HepG2 (cell line): Measurements from ENCODE around the gene SFXN2. TPM values are rescaled to one million over a fixed set of nuclear protein-coding genes. Genes with fewer than 3 reads are reported as not detected.

ENCODE experiments used
- ASH2L ChIP-seq: fragments of 300-600, 200-600 bp; sonication (generic); IDR thresholded peaks from 2 replicates; pipeline ENCODE4 v1.7.0; 2017; ENCODE audit warnings: low read depth, mild to moderate bottlenecking, moderate library complexity, mixed read lengths, low read length; ENCODE audit not compliant: insufficient read length
- CEBPG ChIP-seq: IDR thresholded peaks from 2 replicates; pipeline ENCODE4 v1.6.1; 2016
- FOXJ3 ChIP-seq: sonication (generic); formaldehyde crosslinking; IDR thresholded peaks from 2 replicates; pipeline ENCODE4 v1.4.0; 2020; ENCODE audit warnings: missing genetic modification reagents, mild to moderate bottlenecking, borderline replicate concordance
- FOXK1 ChIP-seq: sonication (generic); formaldehyde crosslinking; IDR thresholded peaks from 2 replicates; pipeline ENCODE4 v1.4.0; 2020; ENCODE audit warnings: low read depth, missing genetic modification reagents, borderline replicate concordance
- FOXO1 ChIP-seq: sonication (generic); formaldehyde crosslinking; IDR thresholded peaks from 2 replicates; pipeline ENCODE4 v1.4.0; 2020; ENCODE audit warnings: missing genetic modification reagents
- IRX3 ChIP-seq: sonication (generic); formaldehyde crosslinking; IDR thresholded peaks from 2 replicates; pipeline ENCODE4 v1.8.1; 2023; ENCODE audit warnings: mild to moderate bottlenecking, low read depth, missing genetic modification reagents, borderline replicate concordance
- KDM5A ChIP-seq: fragments of 200-600 bp; sonication (generic); IDR thresholded peaks from 2 replicates; pipeline ENCODE4 v1.7.0; 2018; ENCODE audit warnings: antibody characterized with exemption, mild to moderate bottlenecking, low read length, borderline replicate concordance
- NKX3-1 ChIP-seq: sonication (generic); formaldehyde crosslinking; IDR thresholded peaks from 2 replicates; pipeline ENCODE4 v1.5.0; 2020; ENCODE audit warnings: missing genetic modification reagents
- PRPF4 ChIP-seq: fragments of 200-400 bp; formaldehyde crosslinking; IDR thresholded peaks from 2 replicates; pipeline ENCODE4 v1.6.1; 2016; ENCODE audit warnings: low read length, low read depth; ENCODE audit not compliant: poor library complexity, severe bottlenecking
- PTBP1 ChIP-seq: fragments of 200-400 bp; formaldehyde crosslinking; IDR thresholded peaks from 2 replicates; pipeline ENCODE4 v1.6.1; 2018; ENCODE audit warnings: low read length, low read depth; ENCODE audit not compliant: poor library complexity, severe bottlenecking
- SALL2 ChIP-seq: sonication (generic); formaldehyde crosslinking; IDR thresholded peaks from 2 replicates; pipeline ENCODE4 v1.8.1; 2023; ENCODE audit warnings: mild to moderate bottlenecking, missing genetic modification reagents, inconsistent platforms
- SMARCC2 ChIP-seq: fragments of 450-650 bp; IDR thresholded peaks from 2 replicates; pipeline ENCODE4 v1.6.1; 2017; ENCODE audit warnings: antibody characterized with exemption, mild to moderate bottlenecking
- TBP ChIP-seq: sonication (generic); formaldehyde crosslinking; IDR thresholded peaks from 2 replicates; pipeline ENCODE4 v1.5.0; 2020; ENCODE audit warnings: missing genetic modification reagents
- TGIF2 ChIP-seq: IDR thresholded peaks from 2 replicates; pipeline ENCODE4 v1.6.1; 2016; ENCODE audit warnings: control low read depth, missing compliant biosample characterization
- ZFP82 ChIP-seq: sonication (generic); formaldehyde crosslinking; IDR thresholded peaks from 2 replicates; pipeline ENCODE4 v1.5.1; 2020; ENCODE audit warnings: mild to moderate bottlenecking, missing genetic modification reagents, borderline replicate concordance
- ZNF33A ChIP-seq: sonication (generic); formaldehyde crosslinking; IDR thresholded peaks from 2 replicates; pipeline ENCODE4 v1.5.1; 2020; ENCODE audit warnings: missing genetic modification reagents, mild to moderate bottlenecking, moderate library complexity, borderline replicate concordance
- ZNF562 ChIP-seq: sonication (generic); formaldehyde crosslinking; IDR thresholded peaks from 2 replicates; pipeline ENCODE4 v1.8.0; 2022; ENCODE audit warnings: missing genetic modification reagents, borderline replicate concordance
- polyA plus RNA-seq, 8 experiments: library from polyadenylated mRNA; depleted of rRNA in 3 of 8; stranded (reverse) in 7 of 8; unstranded in 1 of 8; fragments of >200 nt; fragmentation: Illumina TruSeq in 4 of 8; extraction: Trizol in 4 of 8; gene quantifications; 2 replicates each; pipeline versions ENCODE4 v1.2.1 to v1.2.3, GENCODE V29; 2011 to 2016; ENCODE audit warnings: low read depth in 4 of 8, missing spikeins in 1 of 8, mixed read lengths in 1 of 8; ENCODE audit not compliant: insufficient read depth in 1 of 8
- total RNA-seq, 5 experiments: library from RNA; depleted of rRNA; stranded (reverse); fragments of >200 nt; fragmentation: Illumina TruSeq; extraction: Trizol; gene quantifications; 2 replicates each; pipeline ENCODE4 v1.2.3, GENCODE V29; 2016; ENCODE audit warnings: low read depth in 1 of 5
- TF ChIP-seq, protein P1 (sequence below): sonication (generic); formaldehyde crosslinking; IDR thresholded peaks from 2 replicates; pipeline ENCODE4 v1.8.0; 2023; ENCODE audit warnings: mild to moderate bottlenecking, missing genetic modification reagents
- TF ChIP-seq, protein P2 (sequence below): sonication (generic); formaldehyde crosslinking; IDR thresholded peaks from 2 replicates; pipeline ENCODE4 v1.4.0; 2020; ENCODE audit warnings: mild to moderate bottlenecking, missing genetic modification reagents
- TF ChIP-seq, protein P3 (sequence below): sonication (generic); formaldehyde crosslinking; IDR thresholded peaks from one replicate; pipeline ENCODE4 v1.5.1; 2020; ENCODE audit warnings: mild to moderate bottlenecking, missing genetic modification reagents; ENCODE audit errors: not compliant biosample characterization

The SFXN2 gene
- total and polyA plus RNA-seq, 2 of the 13 experiments (the other 11 are each of a cell fraction or from before 2014, with no cell fraction given): 12.8 to 21.1 TPM

GRCh38 chr10:102714621-102715455 lies at the start of gene SFXN2 (continued):
- TF ChIP-seq PTBP1: peak; percentile 73
- no peak for TF ChIP-seq PRPF4
- TF ChIP-seq KDM5A: no peak
- TF ChIP-seq, protein P1, sequence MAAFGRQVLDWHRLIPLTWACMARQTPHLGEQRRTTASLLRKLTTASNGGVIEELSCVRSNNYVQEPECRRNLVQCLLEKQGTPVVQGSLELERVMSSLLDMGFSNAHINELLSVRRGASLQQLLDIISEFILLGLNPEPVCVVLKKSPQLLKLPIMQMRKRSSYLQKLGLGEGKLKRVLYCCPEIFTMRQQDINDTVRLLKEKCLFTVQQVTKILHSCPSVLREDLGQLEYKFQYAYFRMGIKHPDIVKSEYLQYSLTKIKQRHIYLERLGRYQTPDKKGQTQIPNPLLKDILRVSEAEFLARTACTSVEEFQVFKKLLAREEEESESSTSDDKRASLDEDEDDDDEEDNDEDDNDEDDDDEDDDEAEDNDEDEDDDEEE (CRISPR knock-in tag): peak; percentile 69
- TF ChIP-seq, protein P2, sequence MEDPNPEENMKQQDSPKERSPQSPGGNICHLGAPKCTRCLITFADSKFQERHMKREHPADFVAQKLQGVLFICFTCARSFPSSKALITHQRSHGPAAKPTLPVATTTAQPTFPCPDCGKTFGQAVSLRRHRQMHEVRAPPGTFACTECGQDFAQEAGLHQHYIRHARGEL (CRISPR knock-in tag): peak; percentile 27; the same call in 1 of the 2 replicates
- no peak for TF ChIP-seq TGIF2 (CRISPR knock-in tag)
- TF ChIP-seq TBP (CRISPR knock-in tag): no peak
- TF ChIP-seq FOXJ3 (CRISPR knock-in tag): no peak
- peak; percentile 18 for TF ChIP-seq ASH2L
- no peak for TF ChIP-seq ZFP82
- no peak for TF ChIP-seq CEBPG (CRISPR knock-in tag)
- TF ChIP-seq ZNF33A (CRISPR knock-in tag): no peak
- TF ChIP-seq SMARCC2: no peak
- TF ChIP-seq IRX3: peak; percentile 76; the same call in 1 of the 2 replicates
- no peak; the same call in 1 of the 2 replicates for TF ChIP-seq FOXK1 (CRISPR knock-in tag)
- 0 out of 2 replicates have a peak, but pooled peaks have one; percentile 61 for TF ChIP-seq NKX3-1 (CRISPR knock-in tag)
- TF ChIP-seq ZNF562 (CRISPR knock-in tag): no peak
- TF ChIP-seq, protein P3, sequence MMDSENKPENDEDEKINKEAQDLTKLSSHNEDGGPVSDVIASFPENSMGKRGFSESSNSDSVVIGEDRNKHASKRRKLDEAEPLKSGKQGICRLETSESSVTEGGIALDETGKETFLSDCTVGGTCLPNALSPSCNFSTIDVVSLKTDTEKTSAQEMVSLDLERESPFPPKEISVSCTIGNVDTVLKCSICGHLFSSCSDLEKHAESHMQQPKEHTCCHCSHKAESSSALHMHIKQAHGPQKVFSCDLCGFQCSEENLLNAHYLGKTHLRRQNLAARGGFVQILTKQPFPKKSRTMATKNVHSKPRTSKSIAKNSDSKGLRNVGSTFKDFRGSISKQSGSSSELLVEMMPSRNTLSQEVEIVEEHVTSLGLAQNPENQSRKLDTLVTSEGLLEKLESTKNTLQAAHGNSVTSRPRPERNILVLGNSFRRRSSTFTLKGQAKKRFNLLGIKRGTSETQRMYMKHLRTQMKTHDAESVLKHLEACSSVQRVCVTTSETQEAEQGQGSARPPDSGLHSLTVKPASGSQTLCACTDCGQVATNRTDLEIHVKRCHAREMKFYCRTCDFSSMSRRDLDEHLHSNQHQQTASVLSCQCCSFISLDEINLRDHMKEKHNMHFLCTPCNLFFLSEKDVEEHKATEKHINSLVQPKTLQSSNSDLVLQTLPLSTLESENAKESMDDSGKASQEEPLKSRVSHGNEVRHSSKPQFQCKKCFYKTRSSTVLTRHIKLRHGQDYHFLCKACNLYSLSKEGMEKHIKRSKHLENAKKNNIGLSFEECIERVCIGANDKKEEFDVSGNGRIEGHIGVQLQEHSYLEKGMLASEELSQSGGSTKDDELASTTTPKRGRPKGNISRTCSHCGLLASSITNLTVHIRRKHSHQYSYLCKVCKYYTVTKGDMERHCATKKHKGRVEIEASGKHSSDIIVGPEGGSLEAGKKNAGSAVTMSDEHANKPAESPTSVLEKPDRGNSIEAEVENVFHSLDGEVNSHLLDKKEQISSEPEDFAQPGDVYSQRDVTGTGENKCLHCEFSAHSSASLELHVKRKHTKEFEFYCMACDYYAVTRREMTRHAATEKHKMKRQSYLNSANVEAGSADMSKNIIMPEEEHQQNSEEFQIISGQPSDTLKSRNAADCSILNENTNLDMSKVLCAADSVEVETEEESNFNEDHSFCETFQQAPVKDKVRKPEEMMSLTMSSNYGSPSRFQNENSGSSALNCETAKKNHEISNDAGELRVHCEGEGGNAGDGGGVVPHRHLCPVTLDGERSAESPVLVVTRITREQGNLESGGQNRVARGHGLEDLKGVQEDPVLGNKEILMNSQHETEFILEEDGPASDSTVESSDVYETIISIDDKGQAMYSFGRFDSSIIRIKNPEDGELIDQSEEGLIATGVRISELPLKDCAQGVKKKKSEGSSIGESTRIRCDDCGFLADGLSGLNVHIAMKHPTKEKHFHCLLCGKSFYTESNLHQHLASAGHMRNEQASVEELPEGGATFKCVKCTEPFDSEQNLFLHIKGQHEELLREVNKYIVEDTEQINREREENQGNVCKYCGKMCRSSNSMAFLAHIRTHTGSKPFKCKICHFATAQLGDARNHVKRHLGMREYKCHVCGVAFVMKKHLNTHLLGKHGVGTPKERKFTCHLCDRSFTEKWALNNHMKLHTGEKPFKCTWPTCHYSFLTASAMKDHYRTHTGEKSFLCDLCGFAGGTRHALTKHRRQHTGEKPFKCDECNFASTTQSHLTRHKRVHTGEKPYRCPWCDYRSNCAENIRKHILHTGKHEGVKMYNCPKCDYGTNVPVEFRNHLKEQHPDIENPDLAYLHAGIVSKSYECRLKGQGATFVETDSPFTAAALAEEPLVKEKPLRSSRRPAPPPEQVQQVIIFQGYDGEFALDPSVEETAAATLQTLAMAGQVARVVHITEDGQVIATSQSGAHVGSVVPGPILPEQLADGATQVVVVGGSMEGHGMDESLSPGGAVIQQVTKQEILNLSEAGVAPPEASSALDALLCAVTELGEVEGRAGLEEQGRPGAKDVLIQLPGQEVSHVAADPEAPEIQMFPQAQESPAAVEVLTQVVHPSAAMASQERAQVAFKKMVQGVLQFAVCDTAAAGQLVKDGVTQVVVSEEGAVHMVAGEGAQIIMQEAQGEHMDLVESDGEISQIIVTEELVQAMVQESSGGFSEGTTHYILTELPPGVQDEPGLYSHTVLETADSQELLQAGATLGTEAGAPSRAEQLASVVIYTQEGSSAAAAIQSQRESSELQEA (CRISPR knock-in tag): peak; percentile 76
- TF ChIP-seq FOXO1: no peak
- TF ChIP-seq SALL2 (CRISPR knock-in tag): 0 out of 2 replicates have a peak, but pooled peaks have one; percentile 46
